Measurements from ENCODE around the gene BIN2. TPM values are rescaled to one million over a fixed set of nuclear protein-coding genes. Genes with fewer than 3 reads are reported as not detected.

BIN2 gene
- total and polyA plus RNA-seq, 2 experiments from 2014 or later: not detected

GRCh38 chr12:51269174-51270066, 54.6 kb downstream of the BIN2 start:
- TF ChIP-seq NANOG (IDR thresholded peaks at IDR 0.05; ENCODE audit: borderline replicate concordance) (no peak), POLR2AphosphoS5 (IDR thresholded peaks at IDR 0.05; ENCODE audit: low read depth) (0 out of 2 replicates have a peak, but pooled peaks have one; percentile 8), CREB1 (CRISPR knock-in tag; IDR thresholded peaks at IDR 0.05; ENCODE audit: low read depth) (peak; percentile 66), ZNF462 (CRISPR knock-in tag; IDR thresholded peaks at IDR 0.05) (no peak), EZH2phosphoT487 (IDR thresholded peaks at IDR 0.05; ENCODE audit: unreplicated experiment) (no peak), ZNF331 (CRISPR knock-in tag; IDR thresholded peaks at IDR 0.05; ENCODE audit: low read depth) (no peak), ZNF114 (CRISPR knock-in tag; IDR thresholded peaks at IDR 0.05) (peak; percentile 54; the same call in 1 of the 2 replicates), EZH2 (IDR thresholded peaks at IDR 0.05; ENCODE audit: low read depth, unreplicated experiment) (no peak), REST (IDR thresholded peaks at IDR 0.05; ENCODE audit: unreplicated experiment) (no peak), CTCF (conservative IDR thresholded peaks at IDR 0.05; ENCODE audit: low read depth in 2 of 2) (peak; percentile 54 to 84)
- TF ChIP-seq, protein P1, sequence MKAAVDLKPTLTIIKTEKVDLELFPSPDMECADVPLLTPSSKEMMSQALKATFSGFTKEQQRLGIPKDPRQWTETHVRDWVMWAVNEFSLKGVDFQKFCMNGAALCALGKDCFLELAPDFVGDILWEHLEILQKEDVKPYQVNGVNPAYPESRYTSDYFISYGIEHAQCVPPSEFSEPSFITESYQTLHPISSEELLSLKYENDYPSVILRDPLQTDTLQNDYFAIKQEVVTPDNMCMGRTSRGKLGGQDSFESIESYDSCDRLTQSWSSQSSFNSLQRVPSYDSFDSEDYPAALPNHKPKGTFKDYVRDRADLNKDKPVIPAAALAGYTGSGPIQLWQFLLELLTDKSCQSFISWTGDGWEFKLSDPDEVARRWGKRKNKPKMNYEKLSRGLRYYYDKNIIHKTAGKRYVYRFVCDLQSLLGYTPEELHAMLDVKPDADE (IDR thresholded peaks at IDR 0.05): no peak
- peaks cover 21% of the 10 kb centered on the region for H3K27me3 Mint-ChIP-seq (ENCODE audit: insufficient read depth, low read depth, poor library complexity)
- Histone ChIP-seq H3K79me2 (replicated peaks; ENCODE audit: insufficient read depth) (no peaks in the 10 kb centered on the region), H3K36me3 (ENCODE audit: insufficient read depth) (0 out of 2 replicates have a peak, but pooled peaks cover 3% of the 10 kb centered on the region), H3K27me3 (ENCODE audit: insufficient read depth) (peaks cover 18% of the 10 kb centered on the region), H3K4me3 (peak overlapping the region; percentile 91), H2AFZ (peak overlapping the region; percentile 87; the same call in 1 of the 2 replicates), H4K20me1 (replicated peaks; ENCODE audit: insufficient read depth) (no peaks in the 10 kb centered on the region), H3K9me2 (ENCODE audit: insufficient read depth) (no peaks in the 10 kb centered on the region), H3F3A (replicated peaks; ENCODE audit: low read depth) (no peaks in the 10 kb centered on the region), H3K4me2 (peak overlapping the region; percentile 75), H3K4me1 (ENCODE audit: insufficient read depth) (0 out of 2 replicates have a peak, but pooled peaks cover 5% of the 10 kb centered on the region), H3K27ac (ENCODE audit: low read depth) (no peak overlapping the region)
- peak overlapping the region; percentile 74 for H3K4me3 Mint-ChIP-seq
- no peaks in the 10 kb centered on the region; the same call in 1 of the 3 replicates for H3K36me3 Mint-ChIP-seq (ENCODE audit: low read depth)
- ATAC-seq: peak; percentile 90
- H3K9me3 Mint-ChIP-seq: no peaks in the 10 kb centered on the region; the same call in 2 of the 3 replicates
- peaks cover 19% of the 10 kb centered on the region for H3K4me1 Mint-ChIP-seq
- H3K27ac Mint-ChIP-seq: peak overlapping the region; percentile 82; the same call in 1 of the 2 replicates
- DNase-seq (ENCODE audit: low spot score): peak; percentile 92

All from GM23338 (cell line).